ENCODE data around the gene RAB11FIP4.

The RAB11FIP4 gene

GRCh38 chr17:31412511-31412910 lies 21.0 kb downstream of the RAB11FIP4 start:
- DNase-seq: no peak

DNA sequence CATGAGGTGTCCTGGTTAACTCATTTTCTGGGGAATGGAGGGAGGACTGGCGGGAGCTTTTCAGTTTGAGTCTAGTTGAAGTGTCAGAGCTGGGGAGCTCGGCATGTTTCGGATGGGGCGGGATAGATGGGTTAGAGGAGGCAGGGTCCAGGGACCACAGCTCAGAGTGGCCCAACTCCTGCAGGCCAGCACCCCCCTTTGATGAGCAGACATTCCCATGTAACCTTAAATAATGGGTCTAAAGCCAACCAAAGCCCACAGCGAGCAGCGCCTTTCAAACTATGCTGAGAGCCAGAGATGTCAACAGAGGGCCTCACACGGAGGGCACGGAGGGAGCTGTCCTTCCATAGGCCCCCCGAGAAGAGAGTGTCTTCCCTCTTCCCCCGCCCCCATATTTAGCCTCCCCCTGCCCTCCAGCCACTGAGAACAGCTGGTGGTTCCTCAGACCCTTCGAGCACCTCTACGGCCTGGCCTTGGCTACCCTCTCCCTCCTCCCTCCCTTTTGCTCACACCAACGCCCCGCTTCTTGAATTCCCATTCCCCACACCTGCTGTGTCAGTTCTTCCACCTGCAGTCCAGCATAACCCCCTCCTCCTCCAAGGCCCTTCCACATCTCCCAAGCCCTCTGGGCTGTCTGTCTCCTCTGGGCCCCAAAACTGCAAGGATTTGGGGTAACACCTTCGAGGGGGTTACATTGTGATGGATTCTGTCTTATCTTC lies 21.8 kb downstream of the RAB11FIP4 start:
- DNase-seq: no peak

DNA sequence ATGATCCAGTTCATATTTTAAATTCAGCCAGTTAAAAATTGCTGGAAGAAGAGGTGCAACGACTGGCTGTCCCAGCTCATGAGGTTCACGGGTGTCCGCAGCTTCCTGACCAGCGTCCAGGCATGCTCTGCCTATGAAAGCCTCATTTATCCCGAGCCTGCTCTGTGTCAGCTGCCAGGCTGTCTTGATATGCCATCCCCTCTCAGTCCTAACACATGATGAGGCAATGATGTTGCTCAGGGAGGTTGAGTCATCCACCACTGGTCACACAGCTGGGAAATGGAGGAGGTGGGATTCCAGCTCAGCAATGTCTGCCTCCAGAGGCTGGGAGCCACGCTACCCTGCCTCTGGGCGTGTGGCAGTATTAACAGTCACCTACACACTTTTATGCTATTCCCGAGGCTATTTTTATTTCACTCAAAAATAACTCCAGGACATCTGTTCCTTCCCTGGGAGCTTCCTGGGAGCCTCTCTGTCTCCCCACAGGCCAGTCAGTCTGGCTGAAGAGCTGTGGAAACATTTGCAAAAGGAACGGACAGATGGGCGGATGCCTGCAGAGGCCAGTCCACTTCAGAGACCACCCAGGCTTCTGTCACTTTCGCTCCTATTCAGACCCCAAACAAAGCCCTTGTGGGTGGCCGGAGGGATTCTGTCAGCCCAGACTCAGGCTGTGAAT lies 22.5 kb downstream of the RAB11FIP4 start:
- DNase-seq: no peak

- no peak for DNase-seq
Measured at GRCh38 chr17:31414550-31414918, 23.1 kb downstream of the RAB11FIP4 start.

DNA sequence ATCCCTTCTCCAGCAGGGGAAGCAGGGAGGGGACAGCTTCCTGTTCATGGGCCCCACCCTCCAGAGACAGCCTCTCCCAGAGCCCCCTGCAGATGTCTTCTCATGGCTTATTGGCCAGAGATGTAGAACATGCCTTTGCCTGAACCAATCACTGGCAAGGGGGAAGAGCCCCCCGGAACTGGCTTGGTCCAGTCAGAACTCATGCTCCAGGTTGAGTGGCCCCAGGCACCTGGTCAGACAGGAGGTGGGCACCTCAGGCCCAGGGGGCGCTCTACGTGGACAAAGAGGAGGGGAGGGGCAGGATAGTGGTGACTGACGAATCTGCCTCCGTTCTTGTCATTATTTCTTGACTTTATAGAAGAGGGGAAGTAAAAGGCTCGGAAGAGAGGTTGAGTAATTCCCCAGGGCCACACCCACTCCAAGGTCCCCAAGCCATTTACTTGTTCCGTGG lies 23.6 kb downstream of the RAB11FIP4 start:
- DNase-seq: no peak

DNA sequence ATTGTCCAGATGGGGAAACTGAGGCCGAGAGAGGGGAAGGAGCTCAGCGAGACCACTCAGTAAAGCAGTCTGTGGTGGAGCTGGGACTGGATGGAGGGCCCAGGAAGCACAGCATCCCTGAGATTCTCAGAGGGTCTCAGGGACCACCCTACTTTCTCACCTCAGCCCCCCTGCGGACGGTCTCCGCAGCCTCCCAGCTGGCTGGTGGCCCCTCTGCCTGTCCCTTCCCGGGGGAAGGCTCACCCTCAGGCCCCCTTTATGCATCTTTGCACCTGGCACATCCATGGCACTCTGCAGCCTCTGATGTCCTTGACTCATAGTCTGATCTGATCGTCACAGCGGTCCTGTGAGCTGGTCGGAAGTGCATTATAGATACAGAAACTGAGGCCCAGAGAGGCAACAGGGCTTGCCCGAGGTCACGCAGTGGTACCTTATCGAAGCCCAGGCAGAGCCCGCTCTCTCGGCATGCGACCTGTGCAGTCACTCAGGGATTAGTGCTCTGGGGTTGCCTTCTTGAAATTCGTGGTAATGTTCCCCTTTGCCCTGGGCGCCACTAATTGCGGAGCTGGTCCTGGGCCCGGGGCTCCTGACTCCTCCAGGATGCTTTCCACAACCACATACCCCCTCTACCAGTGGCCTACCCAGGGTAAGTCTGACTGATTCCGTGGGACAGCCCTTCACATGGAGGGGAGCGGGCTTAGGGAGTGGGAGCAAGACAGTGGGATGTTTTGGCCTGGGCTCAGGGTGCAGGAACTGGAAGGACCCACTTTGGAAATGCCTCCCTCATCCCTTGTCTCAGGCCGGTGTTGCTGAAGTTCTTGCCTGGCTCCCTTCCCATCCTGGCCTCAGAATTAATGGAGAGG lies 24.4 kb downstream of the RAB11FIP4 start:
- no peak for DNase-seq

DNA sequence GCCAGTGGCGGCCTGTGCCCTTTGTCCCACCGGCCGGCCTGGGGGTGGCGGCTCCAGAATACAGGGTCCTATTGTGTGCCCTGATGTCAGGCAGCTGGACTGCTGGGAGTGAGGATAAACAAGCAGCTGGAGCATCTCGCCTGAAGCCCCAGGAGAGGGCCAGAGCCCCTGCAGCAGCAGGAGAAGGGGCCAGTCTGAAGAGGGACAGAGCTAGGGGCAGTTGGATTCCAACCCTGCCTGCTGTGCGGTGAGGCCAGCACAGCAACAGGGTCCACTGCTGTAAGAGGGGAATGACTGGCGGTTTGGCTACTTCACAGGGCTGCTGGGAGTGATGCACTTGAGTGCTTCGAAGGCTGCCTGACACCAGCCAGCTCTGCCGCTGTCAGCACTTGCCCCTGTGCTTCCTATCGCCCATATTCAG lies 25.0 kb downstream of the RAB11FIP4 start:
- no peak for DNase-seq

- no peak for DNase-seq
Measured at GRCh38 chr17:31417051-31417792, 25.7 kb downstream of the RAB11FIP4 start.

- DNase-seq: no peak
Measured at GRCh38 chr17:31418773-31419350, 27.4 kb downstream of the RAB11FIP4 start.

DNA sequence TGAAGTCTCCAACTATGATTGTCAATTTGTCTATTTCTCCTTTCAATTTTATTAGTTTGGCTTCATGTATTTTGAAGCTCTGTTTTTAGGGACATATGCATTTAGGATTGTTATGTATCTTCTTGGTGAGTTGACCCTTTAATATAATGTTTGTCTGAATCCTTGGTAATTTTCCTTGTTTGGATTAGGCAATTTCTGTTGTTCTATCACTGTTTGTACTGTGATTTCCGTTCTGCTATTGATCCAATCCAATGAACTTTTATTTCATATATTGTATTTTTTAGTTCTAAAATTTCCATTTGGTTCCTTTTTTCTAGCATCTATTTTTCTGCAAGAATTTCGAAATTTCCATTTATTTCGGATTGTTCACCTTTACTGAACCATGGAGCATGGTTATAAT lies 31.0 kb downstream of the RAB11FIP4 start:
- DNase-seq: no peak

DNA sequence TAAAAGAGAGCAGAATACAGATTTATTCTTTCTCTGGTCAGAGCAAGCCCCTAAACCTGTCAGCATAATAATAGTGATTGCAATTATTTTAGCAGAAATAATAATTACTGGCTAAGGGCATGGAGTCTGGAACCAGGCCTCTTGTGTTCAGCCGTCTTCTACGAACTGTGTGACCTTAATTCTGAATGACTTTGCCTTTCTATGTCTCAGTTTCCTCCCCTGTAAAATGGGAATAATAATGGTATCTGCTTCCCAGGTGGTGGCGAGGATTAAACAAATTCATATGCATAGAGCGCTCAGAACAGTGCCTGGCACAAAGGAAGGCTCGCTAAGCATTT lies 33.4 kb downstream of the RAB11FIP4 start:
- DNase-seq: no peak

DNA sequence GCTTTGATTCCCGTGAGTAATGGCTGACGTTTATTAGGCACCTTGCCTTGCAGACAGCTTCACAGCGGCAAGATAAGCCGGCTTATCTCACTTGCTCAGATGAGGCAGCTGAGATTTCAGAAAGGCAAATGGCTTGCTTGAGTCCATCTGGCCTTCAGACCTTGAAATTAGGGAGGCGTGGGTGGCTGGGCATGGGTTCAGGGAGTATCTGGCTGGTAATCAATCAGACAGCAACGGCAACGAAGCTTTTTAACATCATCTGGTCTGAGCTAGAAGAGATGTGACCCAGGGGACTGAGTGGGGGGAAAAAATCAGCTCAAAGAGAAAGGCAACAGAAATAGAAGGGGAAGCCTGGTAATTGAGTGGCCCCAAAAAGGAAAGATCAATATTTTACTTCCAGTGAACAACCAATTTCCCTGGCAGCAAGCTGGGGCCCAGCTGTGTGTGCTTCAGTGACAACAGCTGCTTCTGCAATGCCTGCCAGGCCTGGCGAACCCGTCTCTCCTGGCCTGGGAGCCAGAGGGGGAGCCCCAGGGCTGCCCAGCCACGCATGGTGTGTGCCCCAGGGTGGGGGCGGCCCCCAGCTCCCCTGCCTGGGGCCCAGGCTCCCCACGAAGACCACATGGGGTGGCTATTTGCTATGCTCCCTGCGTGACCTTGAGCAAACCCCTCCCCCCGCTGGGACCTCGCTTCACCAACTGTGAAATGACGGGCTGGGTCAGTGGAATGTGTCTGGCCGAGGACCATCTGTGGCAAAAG lies 34.0 kb downstream of the RAB11FIP4 start:
- DNase-seq: no peak

DNA sequence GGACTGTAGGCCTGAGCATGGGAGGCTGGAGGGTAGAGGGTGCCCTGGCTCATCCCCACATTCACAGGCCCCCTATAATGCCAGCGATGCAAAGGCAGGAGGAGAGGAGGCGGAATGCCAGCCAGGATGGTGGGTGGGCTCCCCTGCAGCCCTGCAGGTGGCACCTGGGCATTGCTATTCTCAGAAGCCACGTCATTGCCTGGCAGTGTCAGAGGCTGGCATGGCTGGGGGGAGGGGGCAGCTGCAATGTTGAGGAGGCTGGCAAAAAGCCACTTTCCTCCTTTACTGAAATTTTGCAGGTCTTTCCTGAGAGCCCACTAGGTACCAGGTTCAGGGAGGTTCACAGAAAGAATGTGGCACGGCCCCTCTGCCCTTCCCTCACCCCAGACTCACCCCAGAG lies 36.2 kb downstream of the RAB11FIP4 start:
- no peak for DNase-seq

GRCh38 chr17:31428111-31428510 lies 36.6 kb downstream of the RAB11FIP4 start:
- no peak for DNase-seq

- DNase-seq: no peak
Measured at GRCh38 chr17:31428512-31428911, 37.0 kb downstream of the RAB11FIP4 start.

- DNase-seq: no peak
Measured at GRCh38 chr17:31431098-31431851, 39.8 kb downstream of the RAB11FIP4 start.

GRCh38 chr17:31431852-31432658 lies 40.6 kb downstream of the RAB11FIP4 start:
- DNase-seq: no peak

DNA sequence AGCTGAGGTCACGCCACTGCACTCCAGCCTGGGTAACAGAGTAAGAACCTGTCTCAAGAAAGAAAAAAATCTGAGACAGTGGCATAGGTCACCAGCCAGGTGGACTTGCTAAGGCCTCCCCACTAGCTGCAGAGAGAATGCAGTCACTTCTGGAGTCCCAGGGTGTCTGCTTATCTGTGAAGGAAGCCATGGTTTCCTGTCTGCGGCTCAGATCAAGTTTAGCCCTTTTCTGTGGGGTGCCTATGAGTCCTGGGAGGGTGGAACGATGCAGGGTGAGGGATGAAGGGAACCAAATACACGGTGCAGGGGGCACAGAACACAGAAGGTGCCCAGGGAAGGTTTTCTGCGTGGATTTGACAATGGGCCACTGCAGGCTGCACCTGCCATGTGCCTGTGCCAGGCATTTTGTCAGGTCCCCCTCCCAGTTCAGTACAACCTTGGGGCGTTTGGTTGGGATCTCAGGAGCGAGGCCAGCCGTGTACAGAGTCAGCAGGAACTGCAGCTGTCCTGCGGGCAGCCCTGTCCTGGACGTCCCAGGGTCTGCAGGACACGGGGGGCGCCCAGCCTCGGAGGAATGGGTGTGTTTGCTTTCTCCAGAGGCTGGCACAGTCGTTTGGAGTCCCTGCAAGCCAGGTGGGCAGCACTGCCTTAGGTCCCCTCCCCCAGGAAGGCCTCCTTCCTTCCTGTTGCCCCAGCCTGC lies 41.8 kb downstream of the RAB11FIP4 start:
- DNase-seq: peak; percentile 37
